EL (cell line): Measurements from ENCODE around the gene ANKS3.

ENCODE experiments used
- DNase-seq: peaks from one replicate; pipeline ENCODE4 v3.0.0-alpha.2; 2016

Gene ANKS3

GRCh38 chr16:4683255-4684057 lies 50.6 kb downstream of the ANKS3 start:
- no peak for DNase-seq

- DNase-seq: no peak
Observed at GRCh38 chr16:4682616-4683254, 51.3 kb downstream of the ANKS3 start.

GRCh38 chr16:4682084-4682591 lies 51.9 kb downstream of the ANKS3 start:
- no peak for DNase-seq

GRCh38 chr16:4681471-4682083 lies 52.5 kb downstream of the ANKS3 start:
- DNase-seq: no peak

GRCh38 chr16:4680673-4681470 lies 53.2 kb downstream of the ANKS3 start:
- no peak for DNase-seq

GRCh38 chr16:4679850-4680636 lies 54.0 kb downstream of the ANKS3 start:
- DNase-seq: no peak

GRCh38 chr16:4679156-4679849 lies 54.8 kb downstream of the ANKS3 start:
- DNase-seq: no peak

- DNase-seq: no peak
Observed at GRCh38 chr16:4678596-4678995, 55.5 kb downstream of the ANKS3 start.

GRCh38 chr16:4677994-4678393 lies 56.1 kb downstream of the ANKS3 start:
- no peak for DNase-seq

GRCh38 chr16:4677390-4677789 lies 56.7 kb downstream of the ANKS3 start:
- DNase-seq: no peak

GRCh38 chr16:4676831-4677230 lies 57.2 kb downstream of the ANKS3 start:
- DNase-seq: no peak

- DNase-seq: no peak
Observed at GRCh38 chr16:4675864-4676786, 57.9 kb downstream of the ANKS3 start.

GRCh38 chr16:4674926-4675530 lies 59.0 kb downstream of the ANKS3 start:
- DNase-seq: no peak

GRCh38 chr16:4673387-4674046 lies 60.6 kb downstream of the ANKS3 start:
- DNase-seq: no peak

GRCh38 chr16:4668313-4668960 lies 65.6 kb downstream of the ANKS3 start:
- DNase-seq: no peak

GRCh38 chr16:4667203-4667963 lies 66.7 kb downstream of the ANKS3 start:
- DNase-seq: no peak

- no peak for DNase-seq
Observed at GRCh38 chr16:4666537-4667202, 67.4 kb downstream of the ANKS3 start.
